T-helper 22 cell (primary cell): Measurements from ENCODE around the gene TOR2A.

Source experiments
- DNase-seq: peaks from one replicate; pipeline ENCODE4 v3.0.0-alpha.2; 2020; ENCODE audit warnings: low read depth

The TOR2A gene

GRCh38 chr9:127720031-127720864 is 14.8 kb downstream of the TOR2A start:
- no peak for DNase-seq

- no peak for DNase-seq
Measured at GRCh38 chr9:127717766-127718165, 17.3 kb downstream of the TOR2A start.

GRCh38 chr9:127716412-127716811 is 18.7 kb downstream of the TOR2A start:
- no peak for DNase-seq

- DNase-seq: peak; percentile 94
Measured at GRCh38 chr9:127715470-127716337, 19.4 kb downstream of the TOR2A start, which contains the start of the genes PTRH1 and TTC16. Gene PTRH1, minus strand, starts transcription at chr9:127715663. Its CDS starts 24 bp downstream, at chr9:127715639. Gene TTC16, plus strand, starts transcription at chr9:127716079. Its CDS starts 67 bp downstream, at chr9:127716146.

- no peak for DNase-seq
Measured at GRCh38 chr9:127714951-127715469, 20.1 kb downstream of the TOR2A start.

GRCh38 chr9:127714020-127714750 is 20.9 kb downstream of the TOR2A start:
- no peak for DNase-seq

GRCh38 chr9:127712867-127713266 is 22.2 kb downstream of the TOR2A start:
- DNase-seq: no peak

- no peak for DNase-seq
Measured at GRCh38 chr9:127712371-127712770, 22.7 kb downstream of the TOR2A start.

- no peak for DNase-seq
Measured at GRCh38 chr9:127711831-127712274, 23.2 kb downstream of the TOR2A start.

GRCh38 chr9:127711226-127711701 is 23.8 kb downstream of the TOR2A start:
- DNase-seq: no peak

- no peak for DNase-seq
Measured at GRCh38 chr9:127710204-127710783, 24.8 kb downstream of the TOR2A start.

- no peak for DNase-seq
Measured at GRCh38 chr9:127708952-127709587, 26.0 kb downstream of the TOR2A start.

GRCh38 chr9:127707766-127708165 is 27.3 kb downstream of the TOR2A start:
- no peak for DNase-seq

- DNase-seq: no peak
Measured at GRCh38 chr9:127706836-127707241, 28.3 kb downstream of the TOR2A start, which contains the start of gene CFAP157. Gene CFAP157, plus strand, starts transcription at chr9:127706988. Its CDS starts 44 bp downstream, at chr9:127707032.

- DNase-seq: no peak
Measured at GRCh38 chr9:127705577-127706379, 29.3 kb downstream of the TOR2A start.

- no peak for DNase-seq
Measured at GRCh38 chr9:127703289-127703946, 31.7 kb downstream of the TOR2A start.

- no peak for DNase-seq
Measured at GRCh38 chr9:127700594-127701255, 34.4 kb downstream of the TOR2A start.

GRCh38 chr9:127700140-127700539 is 35.0 kb downstream of the TOR2A start:
- DNase-seq: no peak
